VCaP (cell line): ENCODE data around the gene IL1F10.

Experiments used
- H3K27ac ChIP-seq: fragments of 450-650 bp; 2 replicates; pipeline ENCODE4 v1.5.1; 2017
- CTCF ChIP-seq: fragments of 450-650 bp; conservative IDR thresholded peaks from 2 replicates; pipeline ENCODE4 v1.5.1; 2017; ENCODE audit warnings: mild to moderate bottlenecking, moderate library complexity

IL1F10 gene

GRCh38 chr2:113068249-113068648 is 479 bp downstream of the IL1F10 start:
- peak overlapping the region; percentile 95 for H3K27ac ChIP-seq
- no peak for TF ChIP-seq CTCF

DNA sequence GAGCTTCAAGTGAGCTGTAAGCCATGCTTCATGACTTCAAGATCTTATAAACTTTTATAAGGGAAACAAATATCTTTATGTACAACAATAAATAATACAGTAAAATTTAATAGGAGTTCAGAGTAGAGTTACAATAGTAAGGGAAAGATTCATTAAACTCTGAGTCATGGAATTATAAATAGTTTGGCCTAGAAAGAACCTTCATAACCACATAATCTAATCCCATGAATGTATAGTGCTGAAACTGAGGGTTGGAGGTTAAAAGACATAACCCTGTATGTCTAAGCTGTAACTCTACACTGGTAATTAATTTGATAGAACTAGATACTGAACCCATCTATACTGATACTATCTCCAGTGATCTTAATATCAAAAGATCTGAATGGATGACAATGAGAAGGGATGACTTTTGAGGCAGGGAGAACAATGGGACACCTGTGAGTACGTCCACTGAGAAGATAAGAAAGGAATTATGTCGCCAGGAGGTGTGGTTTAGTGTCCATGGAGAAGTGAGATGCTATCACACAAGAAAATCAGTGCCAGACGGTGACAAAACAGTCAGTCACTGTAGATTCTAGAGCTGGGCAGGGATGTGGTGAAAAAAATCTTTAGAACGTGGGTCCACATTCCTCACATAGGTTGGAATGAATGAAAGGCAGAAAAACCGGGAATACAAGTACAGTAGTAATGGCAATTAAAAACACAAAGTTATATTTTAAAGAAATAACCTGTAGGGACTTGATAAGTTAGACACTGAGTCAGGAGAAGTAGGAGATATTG is 1.1 kb downstream of the IL1F10 start:
- TF ChIP-seq CTCF, result no peak
- peak overlapping the region; percentile 95 for H3K27ac ChIP-seq

DNA sequence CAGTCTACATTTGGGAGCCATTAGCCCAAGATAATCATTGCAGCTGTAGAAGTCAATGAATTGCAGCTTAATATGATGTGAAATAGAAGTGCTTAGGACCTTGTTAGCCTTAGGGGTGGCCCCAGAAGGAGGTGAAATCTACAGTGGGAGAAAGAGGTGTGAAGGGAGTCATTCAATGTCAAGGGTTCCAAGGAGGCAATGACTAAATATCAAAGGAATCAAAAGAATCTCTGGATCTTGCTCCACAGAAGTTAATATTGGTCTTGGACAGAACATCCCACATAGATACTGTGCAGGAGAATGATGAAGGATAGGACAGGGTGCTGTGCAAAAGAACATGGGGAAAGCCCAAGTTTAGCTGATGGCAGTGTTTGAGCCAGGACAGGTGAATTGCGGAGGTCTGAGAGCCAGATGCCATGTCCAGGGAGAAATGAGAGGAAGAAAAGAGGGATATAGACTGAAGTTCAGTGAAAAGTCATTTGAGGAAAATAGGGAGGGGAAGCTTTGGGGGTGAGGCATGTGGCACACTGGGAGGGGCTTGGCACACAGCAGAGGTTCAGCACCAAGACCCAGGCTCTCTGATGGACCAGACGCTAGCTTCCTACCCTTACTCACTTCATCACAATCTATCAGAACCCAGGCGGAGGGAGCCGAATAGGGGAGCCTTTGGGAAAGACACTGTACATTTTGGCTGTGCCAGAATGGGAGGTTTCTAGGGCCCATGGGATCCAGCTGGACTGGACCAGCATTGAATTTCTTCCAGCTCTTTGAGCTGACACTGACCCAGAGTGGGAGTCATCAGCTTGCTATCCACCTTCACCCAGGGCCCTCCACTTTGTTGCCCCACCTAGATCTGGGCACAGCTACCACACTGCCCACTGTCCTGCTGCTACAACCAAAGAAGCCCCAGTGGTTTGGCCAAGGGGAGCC is 2.2 kb downstream of the IL1F10 start:
- no peak for TF ChIP-seq CTCF
- H3K27ac ChIP-seq, result peak overlapping the region; percentile 95

GRCh38 chr2:113070606-113070975 is 2.8 kb downstream of the IL1F10 start:
- peak overlapping the region; percentile 95 for H3K27ac ChIP-seq
- TF ChIP-seq CTCF, result no peak

- TF ChIP-seq CTCF, result no peak
- no peak overlapping the region for H3K27ac ChIP-seq
Measured at GRCh38 chr2:113072584-113072983, 4.8 kb downstream of the IL1F10 start.

DNA sequence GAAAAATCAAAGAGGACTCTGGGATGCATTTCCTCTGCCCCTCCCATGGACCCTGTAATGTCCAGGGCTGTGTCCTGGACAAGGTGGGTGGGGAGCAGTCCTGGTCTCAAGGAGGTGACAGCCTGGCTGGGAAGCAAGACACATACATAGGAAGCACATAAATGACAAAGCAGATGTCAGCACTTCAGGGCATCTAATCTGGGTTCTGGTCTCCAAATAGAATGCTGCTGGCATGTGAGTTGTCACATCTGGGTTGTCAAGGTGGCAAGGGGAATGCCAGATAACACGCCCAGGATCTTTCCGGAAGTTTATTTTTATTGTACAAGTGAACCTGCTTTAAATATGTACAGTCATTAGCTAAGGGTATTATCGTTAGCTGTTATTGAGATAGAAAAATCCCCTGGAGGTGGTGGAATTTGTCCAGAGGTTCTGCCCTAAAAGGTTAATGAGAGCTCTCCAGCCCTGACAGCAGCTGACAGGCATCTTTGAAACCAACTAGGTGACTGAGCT is 5.6 kb downstream of the IL1F10 start:
- H3K27ac ChIP-seq, result peak overlapping the region; percentile 38
- no peak for TF ChIP-seq CTCF

DNA sequence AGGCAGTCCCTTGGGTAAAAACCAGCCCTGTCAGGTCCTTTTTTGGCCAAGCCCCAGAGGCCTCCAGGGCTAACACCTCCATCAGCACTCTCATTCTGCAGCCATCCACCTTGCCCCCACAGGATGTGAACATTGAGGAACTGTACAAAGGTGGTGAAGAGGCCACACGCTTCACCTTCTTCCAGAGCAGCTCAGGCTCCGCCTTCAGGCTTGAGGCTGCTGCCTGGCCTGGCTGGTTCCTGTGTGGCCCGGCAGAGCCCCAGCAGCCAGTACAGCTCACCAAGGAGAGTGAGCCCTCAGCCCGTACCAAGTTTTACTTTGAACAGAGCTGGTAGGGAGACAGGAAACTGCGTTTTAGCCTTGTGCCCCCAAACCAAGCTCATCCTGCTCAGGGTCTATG is 7.3 kb downstream of the IL1F10 start:
- H3K27ac ChIP-seq, result no peak overlapping the region
- no peak for TF ChIP-seq CTCF
